Activated CD8-positive, alpha-beta memory T cell treated with anti-CD3 and anti-CD28 coated beads, Interleukin-2, amount 50 U/mL, for 1 hour (primary cell): ENCODE measurements around the gene SLC44A2.

Experiments
- DNase-seq: peaks from one replicate; pipeline ENCODE4 v3.0.0-alpha.2; 2020; ENCODE audit errors: extremely low read depth

Gene SLC44A2

GRCh38 chr19:10682397-10683063, 57.2 kb downstream of the SLC44A2 start:
- no peak for DNase-seq

DNA sequence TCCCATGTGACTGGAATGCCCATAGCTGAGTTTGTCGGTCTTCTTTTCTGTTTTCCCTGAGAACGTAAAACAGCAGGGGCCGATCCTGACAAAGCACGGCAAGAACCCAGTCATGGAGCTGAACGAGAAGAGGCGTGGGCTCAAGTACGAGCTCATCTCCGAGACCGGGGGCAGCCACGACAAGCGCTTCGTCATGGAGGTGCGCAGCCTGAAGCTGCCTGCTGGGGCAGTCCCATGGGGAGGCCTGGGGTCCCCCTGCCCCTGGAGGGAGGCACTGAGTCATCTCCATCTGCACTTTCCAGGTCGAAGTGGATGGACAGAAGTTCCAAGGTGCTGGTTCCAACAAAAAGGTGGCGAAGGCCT, 57.7 kb downstream of the SLC44A2 start:
- DNase-seq, result no peak

DNA sequence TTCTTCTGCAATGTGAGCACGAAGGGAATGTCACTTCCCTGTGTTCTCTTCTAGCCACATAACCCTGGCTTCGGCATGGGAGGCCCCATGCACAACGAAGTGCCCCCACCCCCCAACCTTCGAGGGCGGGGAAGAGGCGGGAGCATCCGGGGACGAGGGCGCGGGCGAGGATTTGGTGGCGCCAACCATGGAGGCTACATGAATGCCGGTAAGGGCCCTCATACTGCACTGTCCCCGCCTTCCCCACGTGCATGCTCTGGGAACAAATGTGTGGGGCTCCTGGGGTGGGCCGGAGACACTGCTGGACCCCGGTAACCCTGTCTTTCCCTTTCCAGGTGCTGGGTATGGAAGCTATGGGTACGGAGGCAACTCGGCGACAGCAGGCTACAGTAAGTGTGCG, 58.2 kb downstream of the SLC44A2 start:
- no peak for DNase-seq

GRCh38 chr19:10685210-10685609, 59.9 kb downstream of the SLC44A2 start:
- no peak for DNase-seq

DNA sequence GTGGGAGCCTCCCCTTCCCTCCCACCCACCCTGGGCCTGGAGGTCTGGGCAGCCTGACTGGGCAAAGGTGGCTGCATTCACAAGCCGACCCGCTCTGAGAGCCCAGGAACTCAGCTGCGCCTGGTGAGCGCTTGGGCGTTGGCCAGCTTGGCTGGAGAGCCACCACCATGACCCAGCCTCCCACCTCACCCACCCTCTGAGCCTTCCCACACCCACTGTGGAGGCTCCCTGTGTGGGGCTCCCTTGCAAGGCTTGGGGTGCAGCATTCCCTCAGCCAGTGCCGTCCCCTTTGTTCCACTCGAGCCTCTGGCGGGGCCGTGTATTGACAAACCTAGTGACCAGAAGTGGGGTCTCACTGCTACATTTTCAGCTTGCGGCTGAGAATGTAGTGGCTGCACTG, 60.8 kb downstream of the SLC44A2 start:
- DNase-seq, result no peak

GRCh38 chr19:10686661-10687517, 61.5 kb downstream of the SLC44A2 start:
- no peak for DNase-seq

- no peak for DNase-seq
Measured at GRCh38 chr19:10687518-10688288, 62.4 kb downstream of the SLC44A2 start.

DNA sequence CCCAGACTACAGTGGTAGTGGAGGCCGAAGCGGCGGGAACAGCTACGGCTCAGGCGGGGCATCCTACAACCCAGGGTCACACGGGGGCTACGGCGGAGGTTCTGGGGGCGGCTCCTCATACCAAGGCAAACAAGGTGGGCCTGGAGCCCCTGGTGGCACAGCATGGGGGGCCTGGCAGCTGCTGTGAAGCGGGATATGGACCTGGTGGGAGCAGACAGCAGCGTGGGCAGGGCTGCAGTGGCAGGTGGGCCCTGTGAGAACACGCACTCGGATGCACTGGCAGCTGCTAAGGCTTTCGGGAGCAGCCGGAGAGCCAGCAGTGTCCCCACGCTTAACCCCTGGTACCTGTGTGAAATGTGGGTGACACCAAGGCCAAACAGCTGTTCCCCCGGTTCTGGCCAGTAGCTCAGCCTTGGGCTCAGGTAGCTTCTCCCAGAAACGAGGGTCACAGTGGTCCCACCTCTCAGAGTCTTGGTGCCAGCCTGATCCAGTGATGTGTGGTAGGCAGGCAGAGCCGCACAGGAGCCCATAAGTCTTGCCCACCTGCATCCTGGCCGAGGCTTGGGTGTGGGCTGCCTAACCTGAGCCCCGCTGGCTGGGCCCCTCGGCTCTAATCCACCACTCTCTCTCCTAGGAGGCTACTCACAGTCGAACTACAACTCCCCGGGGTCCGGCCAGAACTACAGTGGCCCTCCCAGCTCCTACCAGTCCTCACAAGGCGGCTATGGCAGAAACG, 63.4 kb downstream of the SLC44A2 start:
- DNase-seq, result no peak

DNA sequence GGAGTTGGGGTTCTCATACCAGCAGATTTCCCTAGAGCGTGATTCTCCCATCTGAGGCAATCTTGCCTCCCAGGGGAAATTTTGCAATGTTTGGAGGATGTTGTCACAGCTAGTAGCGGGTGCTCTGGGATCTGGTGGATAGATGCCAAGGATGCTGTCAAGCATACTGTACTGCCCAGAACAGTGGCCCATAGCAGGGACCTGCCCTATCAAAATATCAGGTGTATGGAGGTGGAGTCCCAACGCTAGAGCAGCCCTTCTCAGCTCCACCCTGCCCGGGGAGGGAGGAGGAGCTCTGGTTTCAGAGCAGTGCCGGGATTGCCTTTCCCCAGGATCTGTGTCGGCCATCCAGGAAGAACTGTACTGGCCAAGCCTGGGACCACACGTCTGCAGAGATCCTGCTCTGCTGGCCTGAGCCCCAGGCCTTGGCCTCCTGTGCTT, 65.0 kb downstream of the SLC44A2 start:
- no peak for DNase-seq

- no peak for DNase-seq
Measured at GRCh38 chr19:10691178-10691881, 66.0 kb downstream of the SLC44A2 start.

- DNase-seq, result no peak
Measured at GRCh38 chr19:10691883-10692282, 66.5 kb downstream of the SLC44A2 start.

DNA sequence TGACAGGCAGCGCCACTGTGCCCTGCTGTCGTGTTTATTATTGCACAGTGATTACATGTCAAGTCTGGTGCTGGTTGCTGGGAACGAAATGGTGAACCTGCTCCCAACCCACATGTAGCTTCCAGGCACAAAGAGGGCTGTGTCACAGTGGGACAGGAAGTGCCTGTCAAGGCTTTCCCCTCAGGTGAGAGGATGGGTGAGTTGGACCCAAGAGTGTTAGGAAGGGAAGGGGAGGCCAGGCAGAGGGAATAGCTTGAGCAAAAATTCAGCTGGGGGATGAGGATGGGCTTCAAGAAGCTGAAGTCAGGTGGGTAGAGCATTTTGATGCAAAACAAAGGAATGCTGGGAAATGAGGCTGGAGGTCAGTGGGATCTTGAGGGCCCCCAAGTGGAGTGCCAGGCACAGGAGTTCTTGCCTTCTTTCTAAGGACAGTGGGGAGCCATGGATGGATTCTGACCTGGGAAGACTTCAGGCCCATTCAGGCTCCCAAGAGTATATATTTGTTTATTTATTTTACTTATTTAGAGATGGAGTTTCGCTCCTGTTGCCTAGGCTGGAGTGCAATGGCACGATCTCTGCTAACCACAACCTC, 67.4 kb downstream of the SLC44A2 start:
- no peak for DNase-seq
